GM12878 (cell line): Measurements from ENCODE around the gene SH2B3. TPM values are rescaled to one million over a fixed set of nuclear protein-coding genes. Genes with fewer than 3 reads are reported as not detected.

Experiments used
- ATAC-seq: fragments of 200-7000 bp; cut with Tn5 transposase; 3 replicates; pipeline ENCODE4 v1.9.1; 2020; ENCODE audit warnings: mild to moderate bottlenecking, moderate library complexity
- BruUV-seq: library from RNA; stranded (reverse); fragments of 400-500 nt; replicated peaks from 2 replicates; lab custom pipeline; 2021; lab: Mats Ljungman, UMichigan
- CTCF ChIA-PET: fragments of 300-600 bp; sonication (Branson Sonifier 250); formaldehyde crosslinking; extraction: SDS; loops from one replicate; lab custom pipeline; 2021; ENCODE audit warnings: inconsistent platforms; lab: Yijun Ruan, JAX
- POLR2A ChIA-PET: fragments of 350-600 bp; formaldehyde crosslinking; extraction: SDS; loops from one replicate; lab custom pipeline; 2021; ENCODE audit warnings: inconsistent platforms; lab: Charles Lee
- RAD21 ChIA-PET: fragments of 300-600 bp; sonication (Branson Sonifier 250); formaldehyde crosslinking; loops from one replicate; lab custom pipeline; 2023; ENCODE audit warnings: antibody characterized with exemption; ENCODE audit not compliant: unreplicated experiment; lab: Charles Lee
- SMC1A ChIA-PET: fragments of 300-600 bp; sonication (Branson Sonifier 250); formaldehyde crosslinking; loops from one replicate; lab custom pipeline; 2023; ENCODE audit not compliant: unreplicated experiment, uncharacterized antibody; lab: Charles Lee
- DNase-seq: peaks from one replicate; pipeline ENCODE4 v3.0.0-alpha.2; 2011; ENCODE audit warnings: low read depth, low spot score
- FAIRE-seq: peaks from 3 replicates; lab custom pipeline; 2011; peaks lifted over from hg19 to GRCh38; lab: Jason Lieb, UNC
- H2AFZ ChIP-seq: 2 replicates; pipeline ENCODE4 v1.6.0; 2011; ENCODE audit warnings: low read depth, low read length, control low read depth; ENCODE audit not compliant: control insufficient read depth
- H3K27ac ChIP-seq: 2 replicates; pipeline ENCODE4 v1.5.1; 2011; ENCODE audit warnings: control low read depth; ENCODE audit not compliant: control insufficient read depth, insufficient read depth
- H3K27me3 ChIP-seq, 2 experiments: replicated peaks in 1 of 2; 2 replicates each; pipeline versions ENCODE4 v1.6.0 to v1.6.1; 2011; ENCODE audit warnings: low read length in 1 of 2; ENCODE audit not compliant: control insufficient read depth in 2 of 2, insufficient read depth in 2 of 2
- H3K36me3 ChIP-seq, 2 experiments: 2 replicates each; pipeline ENCODE4 v1.5.1; 2011; ENCODE audit warnings: low read length in 1 of 2; ENCODE audit not compliant: control insufficient read depth in 2 of 2, insufficient read depth in 2 of 2
- H3K4me1 ChIP-seq: 2 replicates; pipeline ENCODE4 v1.6.1; 2011; ENCODE audit warnings: mild to moderate bottlenecking, low read length, moderate library complexity, mixed read lengths; ENCODE audit not compliant: control insufficient read depth, insufficient read depth
- H3K4me2 ChIP-seq: 2 replicates; pipeline ENCODE4 v1.6.0; 2011; ENCODE audit warnings: control low read depth; ENCODE audit not compliant: control insufficient read depth, insufficient read depth
- H3K4me3 ChIP-seq: fragments of 200-600 bp; sonication (generic); 2 replicates; pipeline ENCODE4 v1.5.1; 2016
- H3K79me2 ChIP-seq: 2 replicates; pipeline ENCODE4 v1.6.0; 2011; ENCODE audit warnings: low read length; ENCODE audit not compliant: control insufficient read depth, insufficient read depth
- H3K9ac ChIP-seq: 2 replicates; pipeline ENCODE4 v1.8.0; 2011; ENCODE audit warnings: low read length, control low read depth, mixed read lengths; ENCODE audit not compliant: control insufficient read depth, insufficient read depth
- H3K9me3 ChIP-seq: replicated peaks from 3 replicates; pipeline ENCODE4 v1.5.1; 2011; ENCODE audit warnings: mild to moderate bottlenecking, low read length; ENCODE audit not compliant: control insufficient read depth, insufficient read depth
- H4K20me1 ChIP-seq: 2 replicates; pipeline ENCODE4 v1.6.0; 2011; ENCODE audit not compliant: control insufficient read depth, insufficient read depth
- ATF7 ChIP-seq: fragments of 450-650 bp; IDR thresholded peaks from 2 replicates; pipeline ENCODE4 v1.6.1; 2016; ENCODE audit warnings: low read depth, mild to moderate bottlenecking
- CHD1 ChIP-seq: IDR thresholded peaks from 2 replicates; pipeline ENCODE4 v1.6.1; 2012; ENCODE audit warnings: low read depth, low read length, improper control_type of control experiment
- EP300 ChIP-seq, 2 experiments: fragments of 150-350 bp in 1 of 2; IDR thresholded peaks; 2 replicates each; pipeline ENCODE4 v1.6.1; 2011 to 2012; ENCODE audit warnings: low read depth in 2 of 2, low read length in 2 of 2, borderline replicate concordance in 1 of 2, improper control_type of control experiment in 1 of 2, inconsistent platforms in 1 of 2; ENCODE audit not compliant: control insufficient read depth in 1 of 2
- FOXM1 ChIP-seq: IDR thresholded peaks from 2 replicates; pipeline ENCODE4 v1.6.1; 2012; ENCODE audit warnings: low read depth, mild to moderate bottlenecking, inconsistent platforms, low read length, moderate library complexity
- HCFC1 ChIP-seq: fragments of 150-350 bp; IDR thresholded peaks from 2 replicates; pipeline ENCODE4 v1.6.1; 2014; ENCODE audit warnings: low read length
- IRF4 ChIP-seq: IDR thresholded peaks from 2 replicates; pipeline ENCODE4 v1.6.1; 2011; ENCODE audit warnings: low read depth, low read length
- NFYA ChIP-seq: IDR thresholded peaks from 2 replicates; pipeline ENCODE4 v1.6.1; 2011; ENCODE audit warnings: low read depth, mild to moderate bottlenecking, low read length, improper control_type of control experiment, borderline replicate concordance
- NR2F1 ChIP-seq: fragments of 450-650 bp; conservative IDR thresholded peaks from 2 replicates; pipeline ENCODE4 v1.6.1; 2017; ENCODE audit warnings: mild to moderate bottlenecking
- POU2F2 ChIP-seq: IDR thresholded peaks from 3 replicates; pipeline ENCODE4 v1.6.1; 2011; ENCODE audit warnings: low read depth, mild to moderate bottlenecking, low read length, borderline replicate concordance
- RCOR1 ChIP-seq: conservative IDR thresholded peaks from 2 replicates; pipeline ENCODE4 v1.6.1; 2012; ENCODE audit warnings: low read depth, low read length, improper control_type of control experiment
- USF1 ChIP-seq: IDR thresholded peaks from 2 replicates; pipeline ENCODE4 v1.6.1; 2011; ENCODE audit warnings: borderline replicate concordance, low read depth, mild to moderate bottlenecking, moderate library complexity, mixed read lengths, low read length; ENCODE audit not compliant: insufficient read depth; ENCODE audit errors: extremely low read length
- WGBS: methylation state at CpG from one replicate; pipeline ENCODE4 v1.1.6; 2016; ENCODE audit warnings: low lambda C conversion rate; ENCODE audit not compliant: insufficient replicate concordance, insufficient coverage; ENCODE audit errors: missing lambda C conversion rate; 5-methylcytosine and 5-hydroxymethylcytosine counted together
- in situ Hi-C: fragments of 300-500 bp; cut with MboI; formaldehyde crosslinking; loops from 9 replicates; pipeline ENCODE4 v1.14.3; 2018; ENCODE audit warnings: mixed read lengths
- intact Hi-C: fragments of 100-400 bp; cut with micrococcal nuclease; formaldehyde crosslinking; loops from one replicate; pipeline ENCODE4 v1.14.2; 2022; ENCODE audit not compliant: unreplicated experiment
- polyA plus RNA-seq, 11 experiments: library from polyadenylated mRNA; depleted of rRNA in 4 of 11; unstranded in 6 of 11; stranded (reverse) in 5 of 11; fragments of >200 nt; fragmentation: Nextera tagmentation in 4 of 11; fragmentation: Illumina TruSeq in 1 of 11; extraction: Ambion mirVana in 4 of 11; extraction: Trizol in 1 of 11; gene quantifications; 1 replicate in 1 of 11; 2 replicates in 10 of 11; pipeline versions ENCODE4 v1.2.1 to v1.2.3, GENCODE V29; 2011 to 2016; ENCODE audit warnings: inconsistent platforms in 2 of 11, missing spikeins in 2 of 11, low read depth in 1 of 11
- total RNA-seq, 4 experiments: library from RNA; depleted of rRNA in 3 of 4; stranded (reverse); fragments of >200 nt in 3 of 4; fragmentation: Illumina TruSeq in 1 of 4; extraction: Trizol in 1 of 4; gene quantifications; 2 replicates each; pipeline versions ENCODE4 v1.2.1 to v1.2.3, GENCODE V29; 2013 to 2021
- TF ChIP-seq, protein P1 (sequence below): fragments of 450-650 bp; IDR thresholded peaks from 2 replicates; pipeline ENCODE4 v1.6.1; 2017; ENCODE audit warnings: borderline replicate concordance
- TF ChIP-seq, protein P2 (sequence below): fragments of 450-650 bp; IDR thresholded peaks from 2 replicates; pipeline ENCODE4 v1.6.1; 2014; ENCODE audit warnings: mild to moderate bottlenecking
- TF ChIP-seq, protein P3 (sequence below): fragments of 450-650 bp; IDR thresholded peaks from 2 replicates; pipeline ENCODE4 v1.6.1; 2017; ENCODE audit warnings: mild to moderate bottlenecking, moderate library complexity
- TF ChIP-seq, protein P4 (sequence below): fragments of 450-650 bp; IDR thresholded peaks from 2 replicates; pipeline ENCODE4 v1.6.1; 2016; ENCODE audit warnings: mild to moderate bottlenecking

SH2B3 gene
- total and polyA plus RNA-seq, 10 of the 15 experiments (the other 5 are each of a cell fraction or from before 2014, with no cell fraction given), result 5.8 to 46.4 (median 23.3) TPM

GRCh38 chr12:111361717-111362576, 43.8 kb upstream of the SH2B3 start:
- CTCF ChIA-PET, result no interaction called here
- Histone ChIP-seq H2AFZ (no peak overlapping the region), H3K9me3 (no peaks in the 10 kb centered on the region), H3K4me1 (no peaks in the 10 kb centered on the region), H3K4me3 (no peak overlapping the region), H4K20me1 (no peaks in the 10 kb centered on the region), H3K9ac (no peak overlapping the region), H3K4me2 (no peak overlapping the region), H3K27ac (no peak overlapping the region), H3K79me2 (no peaks in the 10 kb centered on the region), H3K36me3 (no peaks in the 10 kb centered on the region), H3K27me3 (no peaks in the 10 kb centered on the region; a peak in 1 of 4 replicates)
- SMC1A ChIA-PET, result no interaction called here
- RAD21 ChIA-PET, result no interaction called here
- WGBS, result 63% methylated on average over 18 of the region's 18 CpGs
- in situ Hi-C loops (no loop called here), intact Hi-C loops (no loop called here)
- POLR2A ChIA-PET, result no interaction called here
- FAIRE-seq, result no peak
- no peak for ATAC-seq
- no TSS peak for BruUV-seq
- DNase-seq, result no peak
- TF ChIP-seq, protein P1, sequence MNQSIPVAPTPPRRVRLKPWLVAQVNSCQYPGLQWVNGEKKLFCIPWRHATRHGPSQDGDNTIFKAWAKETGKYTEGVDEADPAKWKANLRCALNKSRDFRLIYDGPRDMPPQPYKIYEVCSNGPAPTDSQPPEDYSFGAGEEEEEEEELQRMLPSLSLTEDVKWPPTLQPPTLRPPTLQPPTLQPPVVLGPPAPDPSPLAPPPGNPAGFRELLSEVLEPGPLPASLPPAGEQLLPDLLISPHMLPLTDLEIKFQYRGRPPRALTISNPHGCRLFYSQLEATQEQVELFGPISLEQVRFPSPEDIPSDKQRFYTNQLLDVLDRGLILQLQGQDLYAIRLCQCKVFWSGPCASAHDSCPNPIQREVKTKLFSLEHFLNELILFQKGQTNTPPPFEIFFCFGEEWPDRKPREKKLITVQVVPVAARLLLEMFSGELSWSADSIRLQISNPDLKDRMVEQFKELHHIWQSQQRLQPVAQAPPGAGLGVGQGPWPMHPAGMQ, result no peak
- TF ChIP-seq USF1 (no peak), ATF7 (no peak), NFYA (no peak), FOXM1 (no peak), NR2F1 (no peak), IRF4 (no peak), RCOR1 (no peak), POU2F2 (no peak), EP300 (IDR thresholded peaks at IDR 0.05; ENCODE audit: borderline replicate concordance in 1 of 2, control insufficient read depth in 1 of 2, low read depth in 2 of 2, low read length in 2 of 2) (no peak), HCFC1 (no peak), CHD1 (no peak)
- TF ChIP-seq, protein P2, sequence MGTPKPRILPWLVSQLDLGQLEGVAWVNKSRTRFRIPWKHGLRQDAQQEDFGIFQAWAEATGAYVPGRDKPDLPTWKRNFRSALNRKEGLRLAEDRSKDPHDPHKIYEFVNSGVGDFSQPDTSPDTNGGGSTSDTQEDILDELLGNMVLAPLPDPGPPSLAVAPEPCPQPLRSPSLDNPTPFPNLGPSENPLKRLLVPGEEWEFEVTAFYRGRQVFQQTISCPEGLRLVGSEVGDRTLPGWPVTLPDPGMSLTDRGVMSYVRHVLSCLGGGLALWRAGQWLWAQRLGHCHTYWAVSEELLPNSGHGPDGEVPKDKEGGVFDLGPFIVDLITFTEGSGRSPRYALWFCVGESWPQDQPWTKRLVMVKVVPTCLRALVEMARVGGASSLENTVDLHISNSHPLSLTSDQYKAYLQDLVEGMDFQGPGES, result no peak
- TF ChIP-seq, protein P3, sequence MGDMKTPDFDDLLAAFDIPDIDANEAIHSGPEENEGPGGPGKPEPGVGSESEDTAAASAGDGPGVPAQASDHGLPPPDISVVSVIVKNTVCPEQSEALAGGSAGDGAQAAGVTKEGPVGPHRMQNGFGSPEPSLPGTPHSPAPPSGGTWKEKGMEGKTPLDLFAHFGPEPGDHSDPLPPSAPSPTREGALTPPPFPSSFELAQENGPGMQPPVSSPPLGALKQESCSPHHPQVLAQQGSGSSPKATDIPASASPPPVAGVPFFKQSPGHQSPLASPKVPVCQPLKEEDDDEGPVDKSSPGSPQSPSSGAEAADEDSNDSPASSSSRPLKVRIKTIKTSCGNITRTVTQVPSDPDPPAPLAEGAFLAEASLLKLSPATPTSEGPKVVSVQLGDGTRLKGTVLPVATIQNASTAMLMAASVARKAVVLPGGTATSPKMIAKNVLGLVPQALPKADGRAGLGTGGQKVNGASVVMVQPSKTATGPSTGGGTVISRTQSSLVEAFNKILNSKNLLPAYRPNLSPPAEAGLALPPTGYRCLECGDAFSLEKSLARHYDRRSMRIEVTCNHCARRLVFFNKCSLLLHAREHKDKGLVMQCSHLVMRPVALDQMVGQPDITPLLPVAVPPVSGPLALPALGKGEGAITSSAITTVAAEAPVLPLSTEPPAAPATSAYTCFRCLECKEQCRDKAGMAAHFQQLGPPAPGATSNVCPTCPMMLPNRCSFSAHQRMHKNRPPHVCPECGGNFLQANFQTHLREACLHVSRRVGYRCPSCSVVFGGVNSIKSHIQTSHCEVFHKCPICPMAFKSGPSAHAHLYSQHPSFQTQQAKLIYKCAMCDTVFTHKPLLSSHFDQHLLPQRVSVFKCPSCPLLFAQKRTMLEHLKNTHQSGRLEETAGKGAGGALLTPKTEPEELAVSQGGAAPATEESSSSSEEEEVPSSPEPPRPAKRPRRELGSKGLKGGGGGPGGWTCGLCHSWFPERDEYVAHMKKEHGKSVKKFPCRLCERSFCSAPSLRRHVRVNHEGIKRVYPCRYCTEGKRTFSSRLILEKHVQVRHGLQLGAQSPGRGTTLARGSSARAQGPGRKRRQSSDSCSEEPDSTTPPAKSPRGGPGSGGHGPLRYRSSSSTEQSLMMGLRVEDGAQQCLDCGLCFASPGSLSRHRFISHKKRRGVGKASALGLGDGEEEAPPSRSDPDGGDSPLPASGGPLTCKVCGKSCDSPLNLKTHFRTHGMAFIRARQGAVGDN, result no peak
- TF ChIP-seq, protein P4, sequence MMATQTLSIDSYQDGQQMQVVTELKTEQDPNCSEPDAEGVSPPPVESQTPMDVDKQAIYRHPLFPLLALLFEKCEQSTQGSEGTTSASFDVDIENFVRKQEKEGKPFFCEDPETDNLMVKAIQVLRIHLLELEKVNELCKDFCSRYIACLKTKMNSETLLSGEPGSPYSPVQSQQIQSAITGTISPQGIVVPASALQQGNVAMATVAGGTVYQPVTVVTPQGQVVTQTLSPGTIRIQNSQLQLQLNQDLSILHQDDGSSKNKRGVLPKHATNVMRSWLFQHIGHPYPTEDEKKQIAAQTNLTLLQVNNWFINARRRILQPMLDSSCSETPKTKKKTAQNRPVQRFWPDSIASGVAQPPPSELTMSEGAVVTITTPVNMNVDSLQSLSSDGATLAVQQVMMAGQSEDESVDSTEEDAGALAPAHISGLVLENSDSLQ, result no peak
